Measurements from ENCODE around the gene HERPUD1.

DNA sequence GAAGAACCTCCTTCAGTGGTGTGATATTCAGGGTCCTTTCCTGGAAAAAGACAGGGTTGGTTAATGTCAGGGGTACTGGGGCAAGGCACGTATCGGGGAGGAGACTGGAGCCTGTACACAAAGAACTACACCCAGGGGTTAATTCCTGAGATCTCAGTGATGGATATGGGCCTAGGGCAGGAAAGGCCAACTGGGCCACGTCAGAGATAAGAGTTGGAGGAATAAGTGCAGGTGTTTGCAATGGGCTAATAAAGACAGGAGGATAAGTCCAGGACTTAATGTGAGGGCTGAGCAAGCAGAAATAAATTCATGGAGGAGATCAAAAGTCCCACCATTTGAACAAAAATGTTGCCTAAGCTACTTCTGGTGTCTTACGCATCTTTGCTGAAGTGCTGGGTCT, 10.4 kb upstream of the HERPUD1 start:
- TF ChIP-seq CTCF (IDR thresholded peaks at IDR 0.05) (no peak), POLR2A (IDR thresholded peaks at IDR 0.05) (no peak)

Data from uterus (tissue), 2 donors.